Activated CD4-positive, alpha-beta T cell treated with anti-CD3 and anti-CD28 coated beads, Interleukin-2, Interleukin-4, amounts not matched to agents 100 ng/mL and 50 ng/mL, durations not matched to agents 16 hours and 8 hours (primary cell): ENCODE measurements around the gene RASD1.

Experiments
- DNase-seq: peaks from one replicate; pipeline ENCODE4 v3.0.0-alpha.2; 2020; ENCODE audit warnings: low spot score

The RASD1 gene

GRCh38 chr17:17510456-17511292, 14.5 kb upstream of the RASD1 start:
- peak; percentile 11 for DNase-seq

GRCh38 chr17:17509601-17510425, 13.6 kb upstream of the RASD1 start:
- DNase-seq: no peak

GRCh38 chr17:17508646-17509591, 12.7 kb upstream of the RASD1 start:
- no peak for DNase-seq

GRCh38 chr17:17508019-17508535, 11.9 kb upstream of the RASD1 start:
- no peak for DNase-seq

- no peak for DNase-seq
These were observed 11.3 kb upstream of the RASD1 start for GRCh38 chr17:17507465-17508011.

GRCh38 chr17:17506893-17507464, 10.8 kb upstream of the RASD1 start:
- no peak for DNase-seq

GRCh38 chr17:17506181-17506741, 10.1 kb upstream of the RASD1 start:
- DNase-seq: no peak

GRCh38 chr17:17505610-17506171, 9.5 kb upstream of the RASD1 start:
- no peak for DNase-seq

- DNase-seq: no peak
These were observed 9.0 kb upstream of the RASD1 start for GRCh38 chr17:17505151-17505550.

GRCh38 chr17:17504341-17505140, 8.3 kb upstream of the RASD1 start:
- no peak for DNase-seq

- no peak for DNase-seq
These were observed 7.5 kb upstream of the RASD1 start for GRCh38 chr17:17503566-17504130.

GRCh38 chr17:17502741-17503565, 6.8 kb upstream of the RASD1 start:
- DNase-seq: no peak

- no peak for DNase-seq
These were observed 4.9 kb upstream of the RASD1 start for GRCh38 chr17:17500999-17501605.

GRCh38 chr17:17499402-17500145, 3.4 kb upstream of the RASD1 start:
- no peak for DNase-seq

GRCh38 chr17:17498606-17499301, 2.6 kb upstream of the RASD1 start:
- no peak for DNase-seq

- no peak for DNase-seq
These were observed 1.8 kb upstream of the RASD1 start for GRCh38 chr17:17497845-17498520.
